CD4-positive, alpha-beta T cell (primary cell): Measurements from ENCODE around the gene PPP1R1C. TPM values are rescaled to one million over a fixed set of nuclear protein-coding genes. Genes with fewer than 3 reads are reported as not detected.

Experiments used
- ATAC-seq: fragments of 200-7000 bp; cut with Tn5 transposase; one replicate; pipeline ENCODE4 v1.10.0; 2022; ENCODE audit warnings: mild to moderate bottlenecking; ENCODE audit not compliant: poor library complexity
- CTCF ChIA-PET: fragments of 350-600 bp; sonication (Branson Sonifier 250); formaldehyde crosslinking; loops from one replicate; lab custom pipeline; 2021; ENCODE audit warnings: antibody characterized with exemption, inconsistent platforms; lab: Charles Lee
- POLR2A ChIA-PET: fragments of 350-600 bp; sonication (Branson Sonifier 250); formaldehyde crosslinking; loops from one replicate; lab custom pipeline; 2021; ENCODE audit warnings: antibody characterized with exemption, inconsistent platforms; lab: Charles Lee
- DNase-seq, 14 experiments: peaks; one replicate each; pipeline ENCODE4 v3.0.0-alpha.2; 2013 to 2020; ENCODE audit warnings: mixed read lengths in 2 of 14
- H3K27ac ChIP-seq, 2 donors: one replicate each; pipeline versions ENCODE4 v1.5.1 to v1.7.0; 2013; ENCODE audit warnings: low read length in 2 of 2, low read depth in 1 of 2, mild to moderate bottlenecking in 1 of 2
- H3K27me3 ChIP-seq, 2 experiments: 1 replicate in 1 of 2; 2 replicates in 1 of 2; pipeline versions ENCODE4 v1.6.1 to v1.7.0; 2013; ENCODE audit warnings: low read length in 2 of 2, control low read depth in 1 of 2, mild to moderate bottlenecking in 1 of 2, moderate library complexity in 1 of 2; ENCODE audit not compliant: insufficient read depth in 2 of 2, control insufficient read depth in 1 of 2
- H3K36me3 ChIP-seq: one replicate; pipeline ENCODE4 v1.6.1; 2013; ENCODE audit warnings: low read length, control low read depth; ENCODE audit not compliant: insufficient read depth
- H3K4me1 ChIP-seq: one replicate; pipeline ENCODE4 v1.6.1; 2013; ENCODE audit warnings: low read length, control low read depth; ENCODE audit not compliant: insufficient read depth
- H3K4me3 ChIP-seq: one replicate; pipeline ENCODE4 v1.5.1; 2013; ENCODE audit warnings: mild to moderate bottlenecking, low read length, moderate library complexity
- H3K9me3 ChIP-seq, 2 experiments: 1 replicate in 1 of 2; 2 replicates in 1 of 2; pipeline versions ENCODE4 v1.6.1 to v1.7.0; 2013; ENCODE audit warnings: low read length in 2 of 2, mild to moderate bottlenecking in 2 of 2, control low read depth in 1 of 2, moderate library complexity in 1 of 2; ENCODE audit not compliant: control insufficient read depth in 1 of 2, insufficient read depth in 1 of 2
- H3K27ac Mint-ChIP-seq: one replicate; pipeline ENCODE4 v1.8.0; 2020; ENCODE audit warnings: mixed read lengths
- H3K27me3 Mint-ChIP-seq: one replicate; pipeline ENCODE4 v1.8.0; 2021; ENCODE audit warnings: mixed read lengths
- H3K36me3 Mint-ChIP-seq: one replicate; pipeline ENCODE4 v1.8.0; 2021; ENCODE audit warnings: low read depth, mixed read lengths
- H3K4me1 Mint-ChIP-seq: one replicate; pipeline ENCODE4 v1.8.0; 2021; ENCODE audit warnings: low read depth, mixed read lengths
- H3K4me3 Mint-ChIP-seq: one replicate; pipeline ENCODE4 v1.8.0; 2020; ENCODE audit warnings: mild to moderate bottlenecking, mixed read lengths
- H3K9me3 Mint-ChIP-seq: one replicate; pipeline ENCODE4 v1.8.0; 2020; ENCODE audit warnings: mixed read lengths
- CTCF ChIP-seq: fragments of 200-600 bp; IDR thresholded peaks from one replicate; pipeline ENCODE4 v1.8.0; 2022; ENCODE audit warnings: antibody characterized with exemption, mild to moderate bottlenecking
- intact Hi-C, 2 experiments: fragments of 100-400 bp; cut with DNase I in 1 of 2; cut with micrococcal nuclease in 1 of 2; formaldehyde crosslinking; loops; one replicate each; pipeline versions ENCODE4 v1.15.1 to v1.9.0; 2023 to 2025; cut with DNase I, micrococcal nuclease
- total RNA-seq, 174 experiments: library from RNA in 2 of 174; stranded (reverse) in 2 of 174; gene quantifications; one replicate each; pipeline ENCODE4 v1.2.3 and lab custom pipeline; 2021 to 2026

The PPP1R1C gene
- total RNA-seq, 2 experiments from 2014 or later: not detected

GRCh38 chr2:182072861-182073260 lies 87.2 kb downstream of the PPP1R1C start:
- DNase-seq (no peak), ATAC-seq (no peak)
- Mint-ChIP-seq H3K36me3 (no peaks in the 10 kb centered on the region), H3K4me1 (no peaks in the 10 kb centered on the region), H3K4me3 (no peak overlapping the region), H3K27ac (no peak overlapping the region), H3K9me3 (no peaks in the 10 kb centered on the region), H3K27me3 (no peaks in the 10 kb centered on the region)
- Histone ChIP-seq H3K4me1 (no peaks in the 10 kb centered on the region), H3K27me3 (no peaks in the 10 kb centered on the region), H3K4me3 (no peak overlapping the region), H3K9me3 (no peaks in the 10 kb centered on the region), H3K36me3 (no peaks in the 10 kb centered on the region), H3K27ac (no peak overlapping the region)
- intact Hi-C loops: loop anchor here in 1 of 2 experiments (10.0 kb wide), 1 partner anchor 998 kb away; no protein-coding TSS in a partner anchor
- POLR2A ChIA-PET: no interaction called here
- TF ChIP-seq CTCF: no peak
- CTCF ChIA-PET: no interaction called here

- no peak for ATAC-seq
- H3K4me1 ChIP-seq: no peaks in the 10 kb centered on the region
- CTCF ChIA-PET: no interaction called here
- no peak for TF ChIP-seq CTCF
- Mint-ChIP-seq H3K4me3 (no peak overlapping the region), H3K9me3 (no peaks in the 10 kb centered on the region), H3K4me1 (no peaks in the 10 kb centered on the region), H3K27ac (no peak overlapping the region), H3K27me3 (no peaks in the 10 kb centered on the region), H3K36me3 (no peaks in the 10 kb centered on the region)
- no peaks in the 10 kb centered on the region for H3K9me3 ChIP-seq
- no peaks in the 10 kb centered on the region for H3K36me3 ChIP-seq
- intact Hi-C loops: loop anchor here in 1 of 2 experiments (10.0 kb wide), 1 partner anchor 999 kb away; no protein-coding TSS in a partner anchor
- no peak overlapping the region for H3K27ac ChIP-seq
- H3K27me3 ChIP-seq: no peaks in the 10 kb centered on the region
- H3K4me3 ChIP-seq: no peak overlapping the region
- POLR2A ChIA-PET: no interaction called here
- DNase-seq: no peak
Observed at GRCh38 chr2:182073613-182074012, 88.0 kb downstream of the PPP1R1C start.

GRCh38 chr2:182077023-182077422 lies 91.4 kb downstream of the PPP1R1C start:
- Histone ChIP-seq H3K4me1 (no peaks in the 10 kb centered on the region), H3K27ac (no peak overlapping the region), H3K36me3 (no peaks in the 10 kb centered on the region), H3K27me3 (peaks cover 0 to 4% of the 10 kb centered on the region in 2 experiments), H3K9me3 (no peaks in the 10 kb centered on the region), H3K4me3 (no peak overlapping the region)
- intact Hi-C loops: loop anchor here (5.0 to 10.0 kb wide), 2 partner anchors 1000 to 1002 kb away; no protein-coding TSS in a partner anchor
- Mint-ChIP-seq H3K4me3 (no peak overlapping the region), H3K4me1 (no peaks in the 10 kb centered on the region), H3K9me3 (no peaks in the 10 kb centered on the region), H3K36me3 (no peaks in the 10 kb centered on the region), H3K27ac (no peak overlapping the region), H3K27me3 (peaks cover 9% of the 10 kb centered on the region)
- DNase-seq: no peak
- no peak for TF ChIP-seq CTCF
- ATAC-seq: no peak
- POLR2A ChIA-PET: interaction anchor here (0.6 kb wide), 1 partner anchor 332 kb away, joined by 3 read pairs; no protein-coding TSS in a partner anchor
- CTCF ChIA-PET: no interaction called here
